Activated naive CD4-positive, alpha-beta T cell treated with anti-CD3 and anti-CD28 coated beads, Interleukin-2, amount 50 U/mL, for 72 hours (primary cell): ENCODE data around the gene PRODH2. TPM values are rescaled to one million over a fixed set of nuclear protein-coding genes. Genes with fewer than 3 reads are reported as not detected.
"Not testable (repeated sequence)": the region's sequence is repeated elsewhere in the genome, so short reads cannot be mapped to it uniquely, and the experiment has no call there.

Experiments
- ATAC-seq, 2 donors: fragments of 150-1000 bp; cut with Tn5 transposase; 2 replicates each; pipeline ENCODE4 v1.10.0; 2021; ENCODE audit warnings: mild to moderate bottlenecking in 2 of 2, moderate library complexity in 2 of 2
- DNase-seq, 2 donors: peaks; one replicate each; pipeline ENCODE4 v3.0.0; 2021 to 2022; ENCODE audit warnings: low spot score in 2 of 2
- H3K27ac Mint-ChIP-seq, 2 donors: one replicate each; pipeline ENCODE4 v1.8.0; 2022; ENCODE audit warnings: mild to moderate bottlenecking in 2 of 2, mixed read lengths in 2 of 2
- H3K36me3 Mint-ChIP-seq, 2 donors: one replicate each; pipeline ENCODE4 v1.8.0; 2022; ENCODE audit warnings: mixed read lengths in 2 of 2
- H3K9me3 Mint-ChIP-seq, 2 donors: one replicate each; pipeline ENCODE4 v1.8.0; 2022; ENCODE audit warnings: mixed read lengths in 2 of 2
- total RNA-seq, 2 donors: library from RNA; stranded (reverse); gene quantifications; one replicate each; pipeline ENCODE4 v1.2.3, GENCODE V29; 2022

The PRODH2 gene
- total RNA-seq, 2 donors from 2014 or later = not detected

DNA sequence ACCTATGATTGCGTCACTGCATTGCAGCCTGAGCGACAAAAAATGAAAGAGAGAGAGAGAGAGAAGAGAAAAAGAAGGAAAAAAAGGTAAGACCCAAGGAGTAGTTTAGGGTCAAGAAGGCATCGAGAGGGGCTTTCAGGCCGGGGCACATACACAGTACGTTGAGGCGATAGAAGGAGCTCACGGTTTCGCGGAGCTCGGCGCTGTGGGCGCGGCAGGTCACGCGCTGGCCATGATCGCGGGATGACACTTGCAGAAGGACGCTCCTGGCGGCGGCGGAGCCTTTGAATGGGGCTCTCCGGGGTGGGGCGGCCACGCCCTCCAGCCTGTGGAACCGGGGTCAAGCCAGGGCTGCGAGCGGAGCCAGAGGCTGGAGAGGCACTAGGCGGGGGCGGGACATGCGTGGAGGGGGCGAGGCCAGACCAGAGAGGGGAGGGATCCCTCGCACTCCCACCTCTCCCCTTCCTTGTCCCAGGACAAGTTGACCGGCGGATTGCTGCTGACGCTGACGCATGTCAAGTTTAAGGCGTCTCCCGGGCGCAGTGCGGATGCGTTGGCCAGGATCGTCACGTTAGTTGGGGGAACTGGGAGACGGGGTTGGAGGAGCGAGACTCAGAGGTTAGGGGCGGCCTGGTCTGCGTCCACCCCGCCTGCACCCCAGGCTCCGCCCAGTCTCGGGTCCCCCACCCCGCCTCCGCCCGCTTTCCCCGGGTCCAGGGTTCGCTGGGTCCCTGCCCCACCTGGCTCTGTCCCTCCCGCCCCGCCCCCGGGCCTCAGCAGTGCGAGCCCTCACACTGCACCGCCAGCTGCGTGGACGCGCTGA, 32.8 kb upstream of the PRODH2 start:
- ATAC-seq (peak; percentile 39 to 57), DNase-seq (no peak)
- Mint-ChIP-seq H3K9me3 (peaks cover 9% of the 10 kb centered on the region in 2 donors), H3K27ac (no peak overlapping the region), H3K36me3 (peaks cover 0 to 32% of the 10 kb centered on the region in 2 donors)

- no peak for ATAC-seq
- Mint-ChIP-seq H3K36me3 (peaks cover 0 to 32% of the 10 kb centered on the region in 2 donors), H3K27ac (no peak overlapping the region), H3K9me3 (peaks cover 9% of the 10 kb centered on the region in 2 donors)
- no peak for DNase-seq
Measured at GRCh38 chr19:35844482-35845214, 32.0 kb upstream of the PRODH2 start.

- DNase-seq = no peak
- Mint-ChIP-seq H3K9me3 (peaks cover 9% of the 10 kb centered on the region in 2 donors), H3K27ac (no peak overlapping the region), H3K36me3 (peaks cover 0 to 32% of the 10 kb centered on the region in 2 donors)
- no peak for ATAC-seq
Measured at GRCh38 chr19:35843676-35844481, 31.2 kb upstream of the PRODH2 start.

- DNase-seq (no peak), ATAC-seq (no peak)
- no peak overlapping the region for H3K27ac Mint-ChIP-seq
- H3K9me3 Mint-ChIP-seq = peaks cover 9% of the 10 kb centered on the region in 2 donors
- peaks cover 0 to 32% of the 10 kb centered on the region in 2 donors for H3K36me3 Mint-ChIP-seq
Measured at GRCh38 chr19:35842666-35843272, 30.1 kb upstream of the PRODH2 start.

DNA sequence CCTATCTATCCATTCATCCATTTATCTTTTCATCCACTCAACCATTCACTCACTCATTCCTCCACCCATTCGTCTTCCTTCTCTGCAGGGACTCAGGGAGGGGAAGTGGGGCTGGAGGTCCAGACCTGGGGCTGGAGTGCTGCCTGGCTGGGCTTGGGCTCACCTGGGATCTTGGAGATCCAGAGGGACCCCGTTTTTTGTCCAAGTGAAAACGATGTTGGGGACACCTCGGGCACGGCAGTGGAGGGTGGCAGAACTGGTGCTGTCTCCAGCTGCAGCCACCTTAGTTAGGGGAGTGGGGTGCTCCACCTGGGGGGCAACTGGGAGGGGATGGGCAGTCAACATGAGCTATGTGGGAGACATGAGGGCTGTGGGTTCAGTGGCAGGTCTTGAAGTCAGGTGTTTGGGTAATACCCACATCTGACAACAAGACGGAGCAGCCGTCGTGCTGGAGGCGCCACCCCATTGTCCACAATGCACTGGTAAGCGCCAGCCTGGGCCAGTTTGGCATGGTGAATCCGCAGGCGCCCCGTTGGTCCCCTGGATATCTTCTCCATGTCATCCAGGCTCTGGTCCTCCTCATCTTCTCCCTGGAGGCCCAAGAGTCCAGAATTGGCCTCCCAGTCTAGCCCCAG, 29.4 kb upstream of the PRODH2 start:
- Mint-ChIP-seq H3K36me3 (peaks cover 0 to 32% of the 10 kb centered on the region in 2 donors), H3K9me3 (peaks cover 9% of the 10 kb centered on the region in 2 donors), H3K27ac (no peak overlapping the region)
- DNase-seq (no peak), ATAC-seq (no peak)

DNA sequence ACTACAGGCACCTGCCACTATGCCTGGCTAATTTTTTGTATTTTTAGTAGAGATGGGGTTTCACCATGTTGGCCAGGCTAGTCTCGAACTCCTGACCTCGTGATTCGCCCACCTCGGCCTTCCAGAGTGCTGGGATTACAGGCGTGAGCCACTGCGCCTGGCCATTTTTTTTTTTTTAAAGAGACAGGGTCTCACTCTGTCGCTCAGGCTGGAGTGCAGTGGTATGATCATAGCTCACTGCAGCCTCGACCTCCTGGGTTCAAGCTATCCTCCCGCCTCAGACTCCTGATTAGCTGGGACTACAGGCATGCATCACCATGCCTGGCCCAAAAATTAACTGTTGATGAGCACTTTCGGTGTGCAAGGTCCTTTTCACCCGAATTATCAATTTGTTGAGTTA, 23.5 kb upstream of the PRODH2 start:
- H3K36me3 Mint-ChIP-seq, DNase-seq, H3K27ac Mint-ChIP-seq, ATAC-seq, H3K9me3 Mint-ChIP-seq: not testable (repeated sequence)

DNA sequence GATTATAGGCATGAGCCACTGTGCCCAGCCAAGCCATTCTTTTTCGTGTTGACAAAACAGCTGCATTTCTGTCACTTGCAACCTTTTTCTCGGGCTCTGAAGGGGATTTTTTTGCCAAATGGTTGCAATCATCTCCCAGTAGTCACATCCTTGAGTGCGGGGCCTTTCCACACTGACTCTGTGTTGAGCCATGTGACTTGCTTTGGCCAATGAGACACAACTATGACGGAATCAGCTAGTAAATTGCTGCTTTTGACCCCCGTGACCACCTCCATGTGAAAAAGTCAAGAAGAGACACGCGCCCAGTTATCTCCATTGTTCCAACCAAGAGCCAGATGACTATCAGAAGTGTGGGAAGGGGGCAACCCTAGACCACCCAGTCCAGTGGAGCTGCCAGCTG, 21.3 kb upstream of the PRODH2 start:
- DNase-seq = no peak
- no peaks in the 10 kb centered on the region for H3K9me3 Mint-ChIP-seq
- H3K27ac Mint-ChIP-seq = no peak overlapping the region
- no peak for ATAC-seq
- no peaks in the 10 kb centered on the region for H3K36me3 Mint-ChIP-seq

GRCh38 chr19:35832054-35832453, 19.4 kb upstream of the PRODH2 start:
- ATAC-seq (no peak), DNase-seq (no peak)
- no peak overlapping the region for H3K27ac Mint-ChIP-seq
- H3K9me3 Mint-ChIP-seq = no peaks in the 10 kb centered on the region
- H3K36me3 Mint-ChIP-seq = no peaks in the 10 kb centered on the region

- ATAC-seq = no peak
- Mint-ChIP-seq H3K9me3 (no peaks in the 10 kb centered on the region), H3K36me3 (no peaks in the 10 kb centered on the region), H3K27ac (no peak overlapping the region)
- no peak for DNase-seq
Measured at GRCh38 chr19:35830986-35831385, 18.3 kb upstream of the PRODH2 start.

GRCh38 chr19:35828692-35829301, 16.2 kb upstream of the PRODH2 start:
- H3K9me3 Mint-ChIP-seq = no peaks in the 10 kb centered on the region

DNA sequence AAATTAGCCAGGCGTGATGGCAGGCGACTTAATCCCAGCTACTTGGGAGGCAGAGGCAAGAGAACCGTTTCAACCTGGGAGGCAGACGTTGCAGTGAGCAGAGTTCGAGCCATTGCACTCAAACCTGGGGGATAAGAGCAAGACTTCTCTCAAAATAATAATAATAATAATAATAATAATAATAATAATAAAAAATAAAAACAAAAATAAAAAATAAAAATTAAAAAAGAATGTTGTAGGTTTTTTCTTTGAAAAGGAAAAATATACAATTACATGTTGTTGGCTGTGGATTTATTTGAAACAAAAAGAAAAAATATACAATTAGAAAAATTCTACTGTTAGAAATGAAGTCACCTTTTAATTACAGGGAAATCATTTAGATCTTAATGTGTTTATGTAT, 11.5 kb upstream of the PRODH2 start:
- ATAC-seq (no peak), DNase-seq (no peak)
- H3K36me3 Mint-ChIP-seq = no peaks in the 10 kb centered on the region
- H3K9me3 Mint-ChIP-seq = no peaks in the 10 kb centered on the region
- no peak overlapping the region for H3K27ac Mint-ChIP-seq

More at GRCh38 chr19:35828692-35829301, 16.2 kb upstream of the PRODH2 start:
- ATAC-seq = peak in 1 of 2 donors; percentile 61
- peak in 1 of 2 donors; percentile 68 for DNase-seq
- Mint-ChIP-seq H3K36me3 (no peaks in the 10 kb centered on the region), H3K27ac (no peak overlapping the region)

DNA sequence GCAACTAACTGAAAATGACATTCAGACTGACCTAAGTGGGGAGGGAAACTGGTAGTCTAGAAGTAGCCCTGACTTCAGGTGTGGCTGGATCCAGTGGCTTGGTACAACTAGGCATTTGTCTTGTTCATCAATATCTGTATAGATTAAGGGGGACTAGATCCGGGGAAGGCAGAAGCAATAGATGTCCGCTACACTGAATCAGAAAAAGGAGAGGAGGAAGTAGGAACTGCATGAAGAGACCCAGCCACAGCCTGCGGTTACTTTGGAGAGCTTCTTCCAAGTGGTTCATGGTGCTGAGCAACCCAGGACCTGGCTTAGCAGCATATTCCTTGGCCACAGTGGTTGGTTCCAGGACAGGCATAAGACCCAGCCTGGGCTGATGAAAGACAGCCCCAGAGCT, 9.9 kb upstream of the PRODH2 start:
- Mint-ChIP-seq H3K9me3 (no peaks in the 10 kb centered on the region), H3K36me3 (no peaks in the 10 kb centered on the region), H3K27ac (no peak overlapping the region)
- no peak for DNase-seq
- no peak for ATAC-seq

- Mint-ChIP-seq H3K36me3 (no peaks in the 10 kb centered on the region), H3K9me3 (no peaks in the 10 kb centered on the region), H3K27ac (no peak overlapping the region)
- no peak for DNase-seq
- no peak for ATAC-seq
Measured at GRCh38 chr19:35818445-35818844, 5.8 kb upstream of the PRODH2 start.

DNA sequence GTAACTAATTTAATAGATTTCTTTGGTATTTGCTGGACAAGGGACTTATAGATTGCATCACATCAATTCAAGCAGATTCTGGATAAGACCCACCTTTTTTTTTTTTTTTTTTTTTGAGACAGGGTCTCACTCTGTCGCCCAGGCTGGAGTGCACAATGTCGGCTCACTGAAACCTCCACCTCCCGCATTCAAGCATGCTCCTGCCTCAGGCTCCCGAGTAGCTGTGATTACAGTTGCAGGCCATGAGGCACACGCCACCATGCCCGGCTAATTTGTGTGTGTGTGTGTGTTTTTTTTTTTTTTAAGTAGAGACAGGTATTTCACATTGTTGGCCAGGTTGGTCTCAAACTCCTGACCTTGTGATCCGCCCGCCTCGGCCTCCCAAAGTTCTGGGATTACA, 4.2 kb upstream of the PRODH2 start:
- no peaks in the 10 kb centered on the region for H3K36me3 Mint-ChIP-seq
- H3K27ac Mint-ChIP-seq = no peak overlapping the region
- ATAC-seq = no peak
- no peaks in the 10 kb centered on the region for H3K9me3 Mint-ChIP-seq
- no peak for DNase-seq

DNA sequence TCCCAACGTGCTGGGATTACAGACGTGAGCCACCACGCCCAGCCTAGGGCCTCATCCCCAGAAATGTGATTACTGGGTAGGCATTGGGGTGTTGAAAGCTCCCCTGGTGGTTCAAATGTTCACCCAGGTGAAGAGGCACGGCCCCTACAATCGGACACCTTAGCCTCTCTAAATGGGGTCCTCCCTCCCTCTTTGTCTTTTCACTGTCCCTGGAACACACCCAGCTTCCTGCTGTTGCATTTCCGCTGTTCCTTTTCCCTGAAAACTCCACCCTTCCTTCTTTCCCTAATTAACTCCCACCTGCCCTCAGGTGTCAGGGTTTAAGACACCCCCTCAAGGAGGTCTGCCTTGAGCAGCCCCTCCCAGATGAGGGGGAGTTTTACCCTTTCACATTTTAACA, 3.6 kb upstream of the PRODH2 start:
- peak overlapping the region in 1 of 2 donors; percentile 23 for H3K27ac Mint-ChIP-seq
- H3K36me3 Mint-ChIP-seq = no peaks in the 10 kb centered on the region
- DNase-seq = no peak
- ATAC-seq = no peak
- H3K9me3 Mint-ChIP-seq = no peaks in the 10 kb centered on the region
